Measurements from ENCODE around the gene GYG1.

DNA sequence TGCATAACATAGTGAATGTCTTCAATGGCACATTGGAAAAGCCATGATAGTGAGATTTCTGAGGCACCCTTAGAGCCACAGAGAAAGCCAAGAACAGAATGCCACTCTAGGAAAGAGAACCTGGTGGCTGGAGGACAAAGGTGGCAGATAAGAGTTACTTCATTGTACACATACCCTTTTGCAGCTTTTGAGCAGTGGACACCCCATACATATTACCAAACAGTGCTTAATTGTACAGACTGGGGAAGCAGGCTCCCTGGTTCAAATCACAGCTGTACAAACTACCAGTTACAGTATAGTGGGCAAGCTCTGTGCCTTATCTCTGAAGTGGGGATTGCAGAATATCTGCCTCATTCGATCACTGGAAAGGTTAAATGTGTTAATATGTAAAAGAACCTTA is 10.1 kb upstream of the GYG1 start:
- TF ChIP-seq NFRKB (IDR thresholded peaks at IDR 0.05) (no peak), HDGF (IDR thresholded peaks at IDR 0.05; ENCODE audit: borderline replicate concordance) (no peak), LEF1 (IDR thresholded peaks at IDR 0.05; ENCODE audit: borderline replicate concordance) (no peak), SP1 (IDR thresholded peaks at IDR 0.05) (no peak), L3MBTL2 (conservative IDR thresholded peaks at IDR 0.05) (no peak)
- TF ChIP-seq, protein P1, sequence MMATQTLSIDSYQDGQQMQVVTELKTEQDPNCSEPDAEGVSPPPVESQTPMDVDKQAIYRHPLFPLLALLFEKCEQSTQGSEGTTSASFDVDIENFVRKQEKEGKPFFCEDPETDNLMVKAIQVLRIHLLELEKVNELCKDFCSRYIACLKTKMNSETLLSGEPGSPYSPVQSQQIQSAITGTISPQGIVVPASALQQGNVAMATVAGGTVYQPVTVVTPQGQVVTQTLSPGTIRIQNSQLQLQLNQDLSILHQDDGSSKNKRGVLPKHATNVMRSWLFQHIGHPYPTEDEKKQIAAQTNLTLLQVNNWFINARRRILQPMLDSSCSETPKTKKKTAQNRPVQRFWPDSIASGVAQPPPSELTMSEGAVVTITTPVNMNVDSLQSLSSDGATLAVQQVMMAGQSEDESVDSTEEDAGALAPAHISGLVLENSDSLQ (IDR thresholded peaks at IDR 0.05): no peak
